Upper lobe of left lung (tissue), 6 donors: ENCODE results near the gene SPPL2A. TPM values are rescaled to one million over a fixed set of nuclear protein-coding genes. Genes with fewer than 3 reads are reported as not detected.

Source experiments
- ATAC-seq, 2 donors: fragments of 200-7000 bp; cut with Tn5 transposase; one replicate each; pipeline ENCODE4 v1.9.1; 2022; ENCODE audit warnings: mild to moderate bottlenecking in 2 of 2, moderate library complexity in 2 of 2; ENCODE audit not compliant: low FRiP score in 2 of 2
- DNase-seq, 2 donors: peaks; one replicate each; pipeline ENCODE4 v3.0.0-alpha.2; 2019 to 2020
- H3K27ac ChIP-seq, 4 donors: fragments of 200-600 bp; sonication (generic); one replicate each; pipeline ENCODE4 v1.5.1; 2016 to 2019
- H3K27me3 ChIP-seq, 4 donors: fragments of 200-600 bp; sonication (generic); one replicate each; pipeline ENCODE4 v1.5.1; 2017 to 2019
- H3K36me3 ChIP-seq, 4 donors: fragments of 200-600 bp; sonication (generic); one replicate each; pipeline ENCODE4 v1.5.1; 2016 to 2019
- H3K4me1 ChIP-seq, 4 donors: fragments of 200-600 bp; sonication (generic); one replicate each; pipeline ENCODE4 v1.5.1; 2018 to 2019
- H3K4me3 ChIP-seq, 4 donors: fragments of 200-600 bp; sonication (generic); one replicate each; pipeline ENCODE4 v1.5.1; 2017 to 2019; ENCODE audit warnings: mild to moderate bottlenecking in 2 of 4, moderate library complexity in 1 of 4
- H3K9me3 ChIP-seq, 4 donors: fragments of 200-600 bp; sonication (generic); one replicate each; pipeline ENCODE4 v1.5.1; 2018 to 2019
- CTCF ChIP-seq, 6 experiments: fragments of 450-650 bp in 4 of 6; fragments of 200-600 bp in 2 of 6; sonication (generic) in 2 of 6; IDR thresholded peaks; one replicate each; pipeline ENCODE4 v1.5.1; 2016 to 2019; ENCODE audit warnings: antibody characterized with exemption in 6 of 6
- EP300 ChIP-seq, 4 donors: sonication (generic); formaldehyde crosslinking; IDR thresholded peaks; one replicate each; pipeline ENCODE4 v1.5.1; 2017; ENCODE audit warnings: antibody characterized with exemption in 4 of 4, control low read depth in 2 of 4
- POLR2A ChIP-seq, 4 donors: fragments of 450-650 bp; IDR thresholded peaks; one replicate each; pipeline ENCODE4 v1.5.1; 2016 to 2017; ENCODE audit warnings: antibody characterized with exemption in 4 of 4, mild to moderate bottlenecking in 2 of 4
- POLR2AphosphoS5 ChIP-seq, 2 donors: sonication (generic); formaldehyde crosslinking; IDR thresholded peaks; one replicate each; pipeline ENCODE4 v1.5.1; 2017; ENCODE audit warnings: antibody characterized with exemption in 2 of 2
- WGBS, 2 donors: methylation state at CpG; one replicate each; pipeline ENCODE4 v1.1.5; 2017 to 2018; 5-methylcytosine and 5-hydroxymethylcytosine counted together
- total RNA-seq, 6 donors: library from RNA; depleted of rRNA in 4 of 6; stranded (reverse); fragments of >200 nt in 4 of 6; gene quantifications; one replicate each; pipeline versions ENCODE4 v1.1.0 to v1.2.1, GENCODE V29; 2016 to 2021
- donor health status: DM: no; HTN: no; CAD: no; lungs with moderate emphysema.
- donor health status: DM: no; HTN: yes; CAD: no; lungs with severe emphysema.

SPPL2A gene
- total RNA-seq, 6 donors from 2014 or later = 65.0 to 128 (median 111) TPM

GRCh38 chr15:50810128-50810527 is 44.6 kb upstream of the SPPL2A start:
- DNase-seq (no peak), ATAC-seq (no peak)
- WGBS, 2 donors = 57 to 68% methylated on average over 1 of the region's 1 CpG
- H3K27ac ChIP-seq = no peak overlapping the region
- H3K4me1 ChIP-seq = no peaks in the 10 kb centered on the region
- no peaks in the 10 kb centered on the region for H3K9me3 ChIP-seq
- TF ChIP-seq POLR2A (IDR thresholded peaks at IDR 0.05) (no peak), EP300 (IDR thresholded peaks at IDR 0.05) (no peak), POLR2AphosphoS5 (IDR thresholded peaks at IDR 0.05) (no peak), CTCF (IDR thresholded peaks at IDR 0.05) (no peak)
- no peaks in the 10 kb centered on the region for H3K36me3 ChIP-seq
- H3K4me3 ChIP-seq = no peak overlapping the region
- no peaks in the 10 kb centered on the region for H3K27me3 ChIP-seq

GRCh38 chr15:50808728-50809127 is 43.2 kb upstream of the SPPL2A start:
- 48 to 75% methylated on average over 5 of the region's 5 CpGs for WGBS, 2 donors
- TF ChIP-seq CTCF (IDR thresholded peaks at IDR 0.05) (no peak), POLR2AphosphoS5 (IDR thresholded peaks at IDR 0.05) (no peak), POLR2A (IDR thresholded peaks at IDR 0.05) (no peak), EP300 (IDR thresholded peaks at IDR 0.05) (no peak)
- Histone ChIP-seq H3K27me3 (no peaks in the 10 kb centered on the region), H3K4me1 (no peaks in the 10 kb centered on the region), H3K27ac (no peak overlapping the region), H3K4me3 (no peak overlapping the region), H3K36me3 (no peaks in the 10 kb centered on the region), H3K9me3 (no peaks in the 10 kb centered on the region)
- DNase-seq = no peak
- no peak for ATAC-seq

- Histone ChIP-seq H3K4me3 (no peak overlapping the region), H3K27ac (no peak overlapping the region), H3K27me3 (no peaks in the 10 kb centered on the region), H3K9me3 (no peaks in the 10 kb centered on the region), H3K36me3 (no peaks in the 10 kb centered on the region), H3K4me1 (peaks cover 0 to 2% (median 0%) of the 10 kb centered on the region in 4 donors)
- WGBS, 2 donors = 57 to 73% methylated on average over 2 of the region's 2 CpGs
- TF ChIP-seq EP300 (IDR thresholded peaks at IDR 0.05) = no peak
- TF ChIP-seq POLR2A (IDR thresholded peaks at IDR 0.05) = no peak
- TF ChIP-seq POLR2AphosphoS5 (IDR thresholded peaks at IDR 0.05) = no peak
- no peak for TF ChIP-seq CTCF (IDR thresholded peaks at IDR 0.05)
- DNase-seq (no peak), ATAC-seq (peak in 1 of 2 donors; percentile 22)
These were observed 38.1 kb upstream of the SPPL2A start for GRCh38 chr15:50803479-50804180.

GRCh38 chr15:50800715-50801114 is 35.2 kb upstream of the SPPL2A start:
- no peaks in the 10 kb centered on the region for H3K27me3 ChIP-seq
- no peak for TF ChIP-seq CTCF (IDR thresholded peaks at IDR 0.05)
- TF ChIP-seq POLR2AphosphoS5 (IDR thresholded peaks at IDR 0.05) = no peak
- TF ChIP-seq EP300 (IDR thresholded peaks at IDR 0.05) = no peak
- TF ChIP-seq POLR2A (IDR thresholded peaks at IDR 0.05) = no peak
- whole genome bisulfite sequencing, 2 donors = 78 to 100% methylated on average over 1 of the region's 1 CpG
- no peak for DNase-seq
- H3K36me3 ChIP-seq = no peaks in the 10 kb centered on the region
- H3K4me1 ChIP-seq = peaks cover 0 to 4% (median 0%) of the 10 kb centered on the region in 4 donors
- ATAC-seq = no peak
- no peak overlapping the region for H3K27ac ChIP-seq
- no peak overlapping the region for H3K4me3 ChIP-seq
- H3K9me3 ChIP-seq = no peaks in the 10 kb centered on the region

GRCh38 chr15:50798684-50799083 is 33.2 kb upstream of the SPPL2A start:
- Histone ChIP-seq H3K4me1 (peaks cover 0 to 4% (median 0%) of the 10 kb centered on the region in 4 donors), H3K9me3 (no peaks in the 10 kb centered on the region), H3K27ac (no peak overlapping the region), H3K4me3 (no peak overlapping the region), H3K36me3 (no peaks in the 10 kb centered on the region), H3K27me3 (no peaks in the 10 kb centered on the region)
- no peak for TF ChIP-seq POLR2A (IDR thresholded peaks at IDR 0.05)
- no peak for TF ChIP-seq POLR2AphosphoS5 (IDR thresholded peaks at IDR 0.05)
- no peak for TF ChIP-seq EP300 (IDR thresholded peaks at IDR 0.05)
- TF ChIP-seq CTCF (IDR thresholded peaks at IDR 0.05) = no peak
- 45% methylated on average over 3 of the region's 3 CpGs for WGBS, 2 donors
- DNase-seq = no peak
- no peak for ATAC-seq
